ENCODE measurements around the gene TBC1D2.

TBC1D2 gene

GRCh38 chr9:98255578-98256296 lies at the start of gene TBC1D2:
Gene TBC1D2, minus strand, starts transcription at chr9:98255649. Its CDS starts 108 bp downstream, at chr9:98255541.
- in situ Hi-C loops (cut with HindIII; ENCODE audit: low sequenced_read_pairs) = no loop called here
- peak; percentile 80 for DNase-seq (ENCODE audit: low read depth)
- peak; percentile 33 for TF ChIP-seq CTCF (IDR thresholded peaks at IDR 0.05; ENCODE audit: low read depth, low read length, missing control alignments)
- peak within 1 kb of the TSS; percentile 69 for H3K4me3 ChIP-seq (ENCODE audit: low read depth, low read length)

GRCh38 chr9:98304381-98304780 lies 48.9 kb upstream of the TBC1D2 start:
- in situ Hi-C loops (cut with HindIII; ENCODE audit: low sequenced_read_pairs) = no loop called here
- no peak for DNase-seq (ENCODE audit: low read depth)
- no peak overlapping the region for H3K4me3 ChIP-seq (ENCODE audit: low read depth, low read length)
- no peak for TF ChIP-seq CTCF (IDR thresholded peaks at IDR 0.05; ENCODE audit: low read depth, low read length, missing control alignments)

- no peak for DNase-seq (ENCODE audit: low read depth)
- TF ChIP-seq CTCF (IDR thresholded peaks at IDR 0.05; ENCODE audit: low read depth, low read length, missing control alignments) = no peak
- H3K4me3 ChIP-seq (ENCODE audit: low read depth, low read length) = no peak overlapping the region
- in situ Hi-C loops (cut with HindIII; ENCODE audit: low sequenced_read_pairs) = no loop called here
Observed at GRCh38 chr9:98303633-98304125, 48.2 kb upstream of the TBC1D2 start.

- DNase-seq (ENCODE audit: low read depth) = no peak
- no peak for TF ChIP-seq CTCF (IDR thresholded peaks at IDR 0.05; ENCODE audit: low read depth, low read length, missing control alignments)
- in situ Hi-C loops (cut with HindIII; ENCODE audit: low sequenced_read_pairs) = no loop called here
- H3K4me3 ChIP-seq (ENCODE audit: low read depth, low read length) = no peak overlapping the region
Observed at GRCh38 chr9:98302938-98303632, 47.6 kb upstream of the TBC1D2 start.

GRCh38 chr9:98302150-98302549 lies 46.7 kb upstream of the TBC1D2 start:
- in situ Hi-C loops (cut with HindIII; ENCODE audit: low sequenced_read_pairs) = no loop called here
- no peak for TF ChIP-seq CTCF (IDR thresholded peaks at IDR 0.05; ENCODE audit: low read depth, low read length, missing control alignments)
- no peak overlapping the region for H3K4me3 ChIP-seq (ENCODE audit: low read depth, low read length)
- no peak for DNase-seq (ENCODE audit: low read depth)

GRCh38 chr9:98300611-98301010 lies 45.2 kb upstream of the TBC1D2 start:
- H3K4me3 ChIP-seq (ENCODE audit: low read depth, low read length) = no peak overlapping the region
- TF ChIP-seq CTCF (IDR thresholded peaks at IDR 0.05; ENCODE audit: low read depth, low read length, missing control alignments) = no peak
- in situ Hi-C loops (cut with HindIII; ENCODE audit: low sequenced_read_pairs) = no loop called here
- no peak for DNase-seq (ENCODE audit: low read depth)
